GM12878 (cell line): ENCODE measurements around the gene SYNPO. TPM values are rescaled to one million over a fixed set of nuclear protein-coding genes. Genes with fewer than 3 reads are reported as not detected.

Experiments
- FOS ChIP-seq: IDR thresholded peaks from 3 replicates; pipeline ENCODE4 v1.6.1; 2011; ENCODE audit warnings: borderline replicate concordance; ENCODE audit not compliant: insufficient read length; ENCODE audit errors: extremely low read depth
- POLR2AphosphoS2 ChIP-seq: IDR thresholded peaks from 2 replicates; pipeline ENCODE4 v1.6.1; 2011; ENCODE audit warnings: low read depth, mild to moderate bottlenecking, low read length, improper control_type of control experiment, moderate library complexity
- SMARCA5 ChIP-seq: fragments of 450-650 bp; IDR thresholded peaks from 2 replicates; pipeline ENCODE4 v1.6.1; 2017; ENCODE audit warnings: mild to moderate bottlenecking
- TCF3 ChIP-seq: IDR thresholded peaks from 2 replicates; pipeline ENCODE4 v1.6.1; 2012; ENCODE audit warnings: low read depth, mild to moderate bottlenecking, low read length, borderline replicate concordance; ENCODE audit not compliant: insufficient read depth
- polyA plus RNA-seq, 11 experiments: library from polyadenylated mRNA; depleted of rRNA in 4 of 11; unstranded in 6 of 11; stranded (reverse) in 5 of 11; fragments of >200 nt; fragmentation: Nextera tagmentation in 4 of 11; fragmentation: Illumina TruSeq in 1 of 11; extraction: Ambion mirVana in 4 of 11; extraction: Trizol in 1 of 11; gene quantifications; 1 replicate in 1 of 11; 2 replicates in 10 of 11; pipeline versions ENCODE4 v1.2.1 to v1.2.3, GENCODE V29; 2011 to 2016; ENCODE audit warnings: inconsistent platforms in 2 of 11, missing spikeins in 2 of 11, low read depth in 1 of 11
- total RNA-seq, 4 experiments: library from RNA; depleted of rRNA in 3 of 4; stranded (reverse); fragments of >200 nt in 3 of 4; fragmentation: Illumina TruSeq in 1 of 4; extraction: Trizol in 1 of 4; gene quantifications; 2 replicates each; pipeline versions ENCODE4 v1.2.1 to v1.2.3, GENCODE V29; 2013 to 2021
- TF ChIP-seq, protein P1 (sequence below): fragments of 450-650 bp; formaldehyde crosslinking; IDR thresholded peaks from 2 replicates; pipeline ENCODE4 v1.4.0; 2022; ENCODE audit warnings: mild to moderate bottlenecking, moderate library complexity
- TF ChIP-seq, protein P2 (sequence below): IDR thresholded peaks from 2 replicates; pipeline ENCODE4 v1.6.1; 2011; ENCODE audit warnings: borderline replicate concordance, low read depth, mild to moderate bottlenecking, moderate library complexity, low read length; ENCODE audit not compliant: insufficient read depth, poor library complexity, severe bottlenecking

SYNPO gene
- total and polyA plus RNA-seq, 10 of the 15 experiments (the other 5 are each of a cell fraction or from before 2014, with no cell fraction given) = 0.77 to 21.0 (median 3.9) TPM

DNA sequence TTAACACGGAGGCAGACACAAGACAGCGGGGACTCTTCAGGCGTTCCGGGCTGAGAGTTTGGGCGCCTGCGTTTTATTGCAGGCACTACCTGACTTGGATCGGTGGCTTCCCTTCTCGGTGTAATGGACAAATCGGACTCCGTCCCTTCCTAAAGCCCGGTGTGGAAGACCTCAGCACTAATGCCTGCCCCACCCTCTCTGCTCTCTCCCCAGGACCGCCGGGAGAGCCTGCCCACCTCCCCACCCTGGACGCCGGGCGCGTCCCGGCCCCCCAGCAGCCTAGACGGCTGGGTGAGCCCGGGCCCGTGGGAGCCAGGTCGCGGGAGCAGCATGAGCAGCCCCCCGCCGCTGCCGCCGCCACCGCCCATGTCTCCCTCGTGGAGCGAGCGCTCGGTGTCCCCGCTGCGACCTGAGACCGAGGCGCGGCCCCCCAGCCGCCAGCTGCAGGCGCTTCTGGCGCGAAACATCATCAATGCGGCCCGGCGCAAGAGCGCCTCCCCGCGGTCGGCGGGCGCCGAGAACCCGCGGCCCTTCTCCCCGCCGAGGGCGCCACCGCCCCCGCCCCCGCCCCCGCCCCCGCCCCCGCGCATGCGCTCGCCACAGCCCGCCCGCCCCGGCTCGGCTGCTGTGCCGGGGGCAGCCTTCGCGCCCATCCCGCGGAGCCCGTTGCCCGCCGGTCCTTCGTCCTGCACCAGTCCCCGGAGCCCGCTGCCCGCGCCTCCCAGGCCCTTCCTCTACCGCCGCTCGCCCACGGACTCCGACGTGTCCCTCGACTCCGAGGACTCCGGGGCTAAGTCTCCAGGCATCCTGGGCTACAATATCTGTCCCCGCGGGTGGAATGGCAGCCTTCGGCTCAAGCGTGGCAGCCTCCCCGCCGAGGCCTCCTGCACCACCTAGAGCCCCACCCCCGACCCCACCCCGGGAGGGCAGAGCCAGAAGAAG lies 16.0 kb downstream of the SYNPO start (continued):
- TF ChIP-seq, protein P1, sequence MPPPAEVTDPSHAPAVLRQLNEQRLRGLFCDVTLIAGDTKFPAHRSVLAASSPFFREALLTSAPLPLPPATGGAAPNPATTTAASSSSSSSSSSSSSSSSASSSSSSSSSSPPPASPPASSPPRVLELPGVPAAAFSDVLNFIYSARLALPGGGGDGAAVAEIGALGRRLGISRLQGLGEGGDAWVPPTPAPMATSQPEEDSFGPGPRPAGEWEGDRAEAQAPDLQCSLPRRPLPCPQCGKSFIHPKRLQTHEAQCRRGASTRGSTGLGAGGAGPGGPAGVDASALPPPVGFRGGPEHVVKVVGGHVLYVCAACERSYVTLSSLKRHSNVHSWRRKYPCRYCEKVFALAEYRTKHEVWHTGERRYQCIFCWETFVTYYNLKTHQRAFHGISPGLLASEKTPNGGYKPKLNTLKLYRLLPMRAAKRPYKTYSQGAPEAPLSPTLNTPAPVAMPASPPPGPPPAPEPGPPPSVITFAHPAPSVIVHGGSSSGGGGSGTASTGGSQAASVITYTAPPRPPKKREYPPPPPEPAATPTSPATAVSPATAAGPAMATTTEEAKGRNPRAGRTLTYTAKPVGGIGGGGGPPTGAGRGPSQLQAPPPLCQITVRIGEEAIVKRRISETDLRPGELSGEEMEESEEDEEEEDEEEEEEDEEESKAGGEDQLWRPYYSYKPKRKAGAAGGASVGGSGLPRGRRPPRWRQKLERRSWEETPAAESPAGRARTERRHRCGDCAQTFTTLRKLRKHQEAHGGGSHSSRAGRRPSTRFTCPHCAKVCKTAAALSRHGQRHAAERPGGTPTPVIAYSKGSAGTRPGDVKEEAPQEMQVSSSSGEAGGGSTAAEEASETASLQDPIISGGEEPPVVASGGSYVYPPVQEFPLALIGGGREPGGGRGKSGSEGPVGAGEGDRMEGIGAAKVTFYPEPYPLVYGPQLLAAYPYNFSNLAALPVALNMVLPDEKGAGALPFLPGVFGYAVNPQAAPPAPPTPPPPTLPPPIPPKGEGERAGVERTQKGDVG = no peak
- no peak for TF ChIP-seq FOS
- TF ChIP-seq, protein P2, sequence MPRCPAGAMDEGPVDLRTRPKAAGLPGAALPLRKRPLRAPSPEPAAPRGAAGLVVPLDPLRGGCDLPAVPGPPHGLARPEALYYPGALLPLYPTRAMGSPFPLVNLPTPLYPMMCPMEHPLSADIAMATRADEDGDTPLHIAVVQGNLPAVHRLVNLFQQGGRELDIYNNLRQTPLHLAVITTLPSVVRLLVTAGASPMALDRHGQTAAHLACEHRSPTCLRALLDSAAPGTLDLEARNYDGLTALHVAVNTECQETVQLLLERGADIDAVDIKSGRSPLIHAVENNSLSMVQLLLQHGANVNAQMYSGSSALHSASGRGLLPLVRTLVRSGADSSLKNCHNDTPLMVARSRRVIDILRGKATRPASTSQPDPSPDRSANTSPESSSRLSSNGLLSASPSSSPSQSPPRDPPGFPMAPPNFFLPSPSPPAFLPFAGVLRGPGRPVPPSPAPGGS = no peak
- 0 out of 2 replicates have a peak, but pooled peaks have one; percentile 48 for TF ChIP-seq SMARCA5
- peak; percentile 63; the same call in 1 of the 2 replicates for TF ChIP-seq POLR2AphosphoS2
- TF ChIP-seq TCF3 = peak; percentile 81
